Memory B cell (primary cell): Measurements from ENCODE around the gene IFI35.
A peak's percentile ranks its signal among the peaks of the same experiment; 100 is the strongest.
"Not testable (repeated sequence)": the region's sequence is repeated elsewhere in the genome, so short reads cannot be mapped to it uniquely, and the experiment has no call there.

Experiments
- ATAC-seq: fragments of 150-1000 bp; cut with Tn5 transposase; 2 replicates; pipeline ENCODE4 v1.10.0; 2021; ENCODE audit warnings: low read depth, mild to moderate bottlenecking, moderate library complexity
- DNase-seq, 2 donors: peaks; one replicate each; pipeline ENCODE4 v3.0.0; 2022; ENCODE audit warnings: low spot score in 2 of 2
- H3K27ac Mint-ChIP-seq: one replicate; pipeline ENCODE4 v1.8.0; 2022; ENCODE audit warnings: mild to moderate bottlenecking, moderate library complexity, mixed read lengths
- H3K27me3 Mint-ChIP-seq: one replicate; pipeline ENCODE4 v1.8.0; 2022; ENCODE audit warnings: mixed read lengths
- H3K36me3 Mint-ChIP-seq: one replicate; pipeline ENCODE4 v1.8.0; 2022; ENCODE audit warnings: mild to moderate bottlenecking, mixed read lengths
- H3K4me1 Mint-ChIP-seq: one replicate; pipeline ENCODE4 v1.8.0; 2022; ENCODE audit warnings: mixed read lengths
- H3K4me3 Mint-ChIP-seq: one replicate; pipeline ENCODE4 v1.8.0; 2022; ENCODE audit warnings: mild to moderate bottlenecking, moderate library complexity, mixed read lengths
- H3K9me3 Mint-ChIP-seq: one replicate; pipeline ENCODE4 v1.8.0; 2022; ENCODE audit warnings: mixed read lengths

IFI35 gene

DNA sequence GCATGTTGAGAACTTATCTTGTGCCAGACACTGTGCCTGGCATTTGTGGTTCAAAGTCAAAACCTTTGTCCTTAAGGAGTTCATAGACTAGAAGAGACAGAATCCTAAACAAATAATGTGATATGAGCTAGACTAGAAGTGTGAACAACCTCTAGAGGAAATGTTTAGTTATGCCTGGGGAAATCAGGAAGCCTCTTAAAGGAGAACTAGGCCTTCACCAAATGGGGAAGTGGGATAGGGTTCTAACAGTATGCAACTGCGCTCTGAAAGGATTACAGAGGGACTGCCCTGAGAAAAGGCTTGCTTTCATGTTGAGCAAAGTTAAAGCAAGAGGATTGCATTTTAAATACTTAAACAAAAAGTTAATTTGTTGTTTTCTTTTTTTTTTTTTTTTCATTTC, 21.4 kb upstream of the IFI35 start:
- Mint-ChIP-seq H3K27ac (peak overlapping the region; percentile 83), H3K9me3 (no peaks in the 10 kb centered on the region), H3K4me3 (peak overlapping the region; percentile 81), H3K36me3 (peaks cover 16% of the 10 kb centered on the region), H3K4me1 (peaks cover 31% of the 10 kb centered on the region), H3K27me3 (no peaks in the 10 kb centered on the region)
- DNase-seq, result peak in 1 of 2 donors; percentile 53
- peak; percentile 70 for ATAC-seq

DNA sequence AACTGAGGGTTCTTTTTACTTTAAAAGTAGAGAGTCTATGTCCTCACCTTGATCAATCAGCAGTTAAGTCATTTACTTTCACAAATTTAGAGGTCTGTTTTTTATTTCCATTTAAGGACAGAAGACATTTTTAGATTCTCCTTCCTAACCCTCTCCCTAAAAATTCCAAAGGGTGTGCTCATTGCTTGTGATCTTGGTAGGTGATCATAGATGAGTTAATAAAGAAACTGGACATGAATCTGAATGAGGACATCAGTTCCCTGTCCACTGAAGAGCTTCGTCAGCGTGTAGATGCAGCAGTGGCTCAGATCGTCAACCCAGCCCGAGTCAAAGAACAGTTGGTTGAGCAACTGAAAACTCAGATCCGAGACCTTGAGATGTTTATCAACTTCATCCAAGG, 17.4 kb upstream of the IFI35 start:
- Mint-ChIP-seq H3K9me3 (no peaks in the 10 kb centered on the region), H3K27ac (no peak overlapping the region), H3K27me3 (no peaks in the 10 kb centered on the region), H3K4me3 (no peak overlapping the region), H3K36me3 (peaks cover 23% of the 10 kb centered on the region), H3K4me1 (peaks cover 20% of the 10 kb centered on the region)
- ATAC-seq, result no peak
- DNase-seq, result no peak

DNA sequence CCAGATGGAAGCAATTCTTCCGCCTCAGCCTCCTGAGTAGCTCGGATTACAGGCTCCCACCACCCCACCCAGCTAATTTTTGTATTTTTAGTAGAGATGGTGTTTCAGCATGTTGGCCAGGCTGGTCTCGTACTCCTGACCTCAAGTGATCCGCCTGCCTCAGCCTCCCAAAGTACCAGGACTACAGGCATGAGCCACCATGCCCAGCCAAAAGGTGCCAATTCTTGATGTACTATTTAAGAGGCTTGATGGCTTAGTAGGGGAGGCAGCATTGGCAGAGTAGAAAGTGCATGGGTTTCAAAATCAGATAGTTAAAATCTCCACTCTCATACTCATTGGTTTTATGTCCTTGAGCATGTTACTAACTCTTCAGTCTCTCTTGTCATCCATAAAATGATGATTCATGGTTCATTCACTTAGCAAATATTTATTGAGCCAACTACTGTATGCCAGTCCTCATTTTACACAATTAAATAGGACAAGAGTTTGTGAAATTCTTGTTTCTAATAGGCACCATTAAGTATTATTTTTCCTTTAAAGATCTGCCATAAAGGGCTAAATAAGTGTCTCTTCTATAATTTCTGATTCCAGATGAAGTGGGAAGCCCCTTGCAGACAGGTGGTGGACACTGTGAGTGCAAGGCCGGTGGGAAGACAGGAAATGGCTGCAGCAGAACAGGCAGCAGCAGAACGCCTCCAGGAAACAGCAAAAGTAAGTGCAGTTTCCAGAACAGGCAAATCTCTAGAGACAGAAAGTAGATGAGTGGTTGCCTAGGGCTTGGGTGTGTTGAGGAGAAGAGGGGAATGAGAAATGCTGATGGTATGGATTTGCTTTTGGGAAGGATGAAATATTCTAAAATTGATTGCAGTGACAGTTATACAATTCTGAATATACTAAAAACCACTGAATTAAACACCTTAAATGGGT, 16.6 kb upstream of the IFI35 start:
- Mint-ChIP-seq H3K4me3 (no peak overlapping the region), H3K9me3 (no peaks in the 10 kb centered on the region), H3K36me3 (peaks cover 21% of the 10 kb centered on the region), H3K4me1 (peaks cover 17% of the 10 kb centered on the region), H3K27me3 (no peaks in the 10 kb centered on the region), H3K27ac (peak overlapping the region; percentile 43)
- ATAC-seq, result no peak
- no peak for DNase-seq

DNA sequence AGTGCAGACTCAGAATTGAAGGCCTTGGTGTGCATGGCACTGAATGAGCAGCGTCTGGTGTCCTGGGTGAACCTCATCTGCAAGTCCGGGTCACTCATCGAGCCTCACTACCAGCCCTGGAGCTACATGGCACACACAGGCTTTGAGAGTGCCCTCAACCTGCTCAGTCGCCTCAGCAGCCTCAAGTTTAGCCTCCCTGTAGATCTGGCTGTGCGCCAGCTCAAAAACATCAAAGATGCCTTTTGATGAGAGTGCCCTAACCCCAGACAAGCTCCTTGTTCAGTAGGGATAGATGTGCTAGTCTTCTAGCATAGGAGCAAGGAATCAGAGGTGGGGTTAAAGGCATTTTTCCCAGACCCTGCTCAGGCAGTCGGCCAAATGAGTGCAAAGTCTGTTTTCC, 15.1 kb upstream of the IFI35 start:
- Mint-ChIP-seq H3K4me3 (no peak overlapping the region), H3K27ac (no peak overlapping the region), H3K36me3 (peaks cover 21% of the 10 kb centered on the region), H3K9me3 (no peaks in the 10 kb centered on the region), H3K27me3 (no peaks in the 10 kb centered on the region), H3K4me1 (peaks cover 12% of the 10 kb centered on the region)
- ATAC-seq (no peak), DNase-seq (no peak)

DNA sequence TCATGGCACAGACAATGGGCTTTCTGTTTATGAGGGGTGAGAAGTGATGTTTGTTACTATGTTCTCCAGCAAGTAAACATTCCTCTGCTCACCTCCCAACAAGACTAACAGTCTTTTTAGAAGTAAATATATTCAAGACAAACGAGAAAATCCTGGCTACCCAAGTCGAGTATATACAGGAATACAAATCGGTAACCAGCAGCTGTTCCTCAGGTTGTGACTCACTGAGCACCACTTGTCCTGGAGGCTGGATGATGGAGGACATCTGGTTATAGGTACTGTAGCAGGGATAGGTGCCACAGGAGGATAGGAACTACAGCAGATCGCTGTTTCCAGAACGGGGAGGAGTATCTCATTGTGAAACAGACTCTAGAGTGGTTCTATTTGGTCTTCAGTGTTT, 13.7 kb upstream of the IFI35 start:
- Mint-ChIP-seq H3K4me3 (no peak overlapping the region), H3K4me1 (peaks cover 13% of the 10 kb centered on the region), H3K27ac (peak overlapping the region; percentile 4), H3K27me3 (no peaks in the 10 kb centered on the region), H3K36me3 (peaks cover 21% of the 10 kb centered on the region), H3K9me3 (no peaks in the 10 kb centered on the region)
- no peak for ATAC-seq
- DNase-seq, result no peak

DNA sequence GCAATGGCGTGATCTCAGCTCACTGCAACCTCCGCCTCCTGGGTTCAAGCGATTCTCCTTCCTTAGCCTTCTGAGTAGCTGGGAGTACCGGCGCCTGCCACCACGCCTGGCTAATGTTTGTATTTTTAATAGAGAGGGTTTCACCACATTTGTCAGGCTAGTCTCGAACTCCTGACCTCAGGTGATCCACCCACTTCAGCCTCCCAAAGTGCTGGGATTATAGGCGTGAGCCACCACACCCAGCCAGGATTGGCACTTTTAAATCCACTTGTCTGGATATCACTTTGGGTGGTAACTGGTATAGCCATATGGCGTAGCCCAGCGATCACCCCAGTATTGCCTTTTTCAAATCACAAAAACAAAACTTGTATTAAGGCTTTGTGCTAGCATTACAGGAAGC, 12.7 kb upstream of the IFI35 start:
- Mint-ChIP-seq H3K36me3 (peaks cover 18% of the 10 kb centered on the region), H3K4me1 (peaks cover 18% of the 10 kb centered on the region)
- not testable (repeated sequence) for H3K27ac Mint-ChIP-seq, DNase-seq, H3K9me3 Mint-ChIP-seq, H3K27me3 Mint-ChIP-seq, H3K4me3 Mint-ChIP-seq, ATAC-seq

DNA sequence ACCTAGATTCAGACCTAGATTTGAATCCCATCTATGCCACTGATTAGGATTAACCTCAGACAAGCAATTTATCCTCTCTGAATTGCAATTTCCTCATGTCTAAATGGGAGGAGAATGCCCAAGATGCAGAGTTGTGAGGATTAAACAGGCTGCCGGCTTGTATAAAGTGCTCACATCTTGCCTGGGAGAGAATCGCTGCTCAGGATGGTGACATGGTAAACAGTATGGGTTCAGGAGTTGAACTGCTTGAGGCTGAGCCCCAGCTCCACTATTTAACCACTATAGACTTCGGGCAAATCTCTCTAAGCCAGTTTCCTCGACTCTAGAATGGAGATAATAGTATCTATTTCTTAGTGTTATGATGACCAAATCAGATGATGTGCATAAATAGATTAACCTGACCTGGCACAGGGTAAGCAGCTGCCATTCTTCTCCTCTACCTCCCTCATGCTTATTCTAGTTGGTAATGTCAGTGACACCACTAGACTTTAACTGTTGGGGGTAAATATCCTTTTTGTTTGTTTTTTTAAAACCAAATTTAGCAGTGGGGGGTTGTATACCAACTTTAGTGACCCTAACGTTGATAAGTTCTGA, 9.1 kb upstream of the IFI35 start:
- peaks cover 21% of the 10 kb centered on the region for H3K4me1 Mint-ChIP-seq
- H3K36me3 Mint-ChIP-seq, result peaks cover 14% of the 10 kb centered on the region
- H3K27ac Mint-ChIP-seq, result peak overlapping the region; percentile 98
- H3K9me3 Mint-ChIP-seq, result no peaks in the 10 kb centered on the region
- no peak for ATAC-seq
- H3K27me3 Mint-ChIP-seq, result no peaks in the 10 kb centered on the region
- peak overlapping the region; percentile 95 for H3K4me3 Mint-ChIP-seq
- DNase-seq, result no peak

DNA sequence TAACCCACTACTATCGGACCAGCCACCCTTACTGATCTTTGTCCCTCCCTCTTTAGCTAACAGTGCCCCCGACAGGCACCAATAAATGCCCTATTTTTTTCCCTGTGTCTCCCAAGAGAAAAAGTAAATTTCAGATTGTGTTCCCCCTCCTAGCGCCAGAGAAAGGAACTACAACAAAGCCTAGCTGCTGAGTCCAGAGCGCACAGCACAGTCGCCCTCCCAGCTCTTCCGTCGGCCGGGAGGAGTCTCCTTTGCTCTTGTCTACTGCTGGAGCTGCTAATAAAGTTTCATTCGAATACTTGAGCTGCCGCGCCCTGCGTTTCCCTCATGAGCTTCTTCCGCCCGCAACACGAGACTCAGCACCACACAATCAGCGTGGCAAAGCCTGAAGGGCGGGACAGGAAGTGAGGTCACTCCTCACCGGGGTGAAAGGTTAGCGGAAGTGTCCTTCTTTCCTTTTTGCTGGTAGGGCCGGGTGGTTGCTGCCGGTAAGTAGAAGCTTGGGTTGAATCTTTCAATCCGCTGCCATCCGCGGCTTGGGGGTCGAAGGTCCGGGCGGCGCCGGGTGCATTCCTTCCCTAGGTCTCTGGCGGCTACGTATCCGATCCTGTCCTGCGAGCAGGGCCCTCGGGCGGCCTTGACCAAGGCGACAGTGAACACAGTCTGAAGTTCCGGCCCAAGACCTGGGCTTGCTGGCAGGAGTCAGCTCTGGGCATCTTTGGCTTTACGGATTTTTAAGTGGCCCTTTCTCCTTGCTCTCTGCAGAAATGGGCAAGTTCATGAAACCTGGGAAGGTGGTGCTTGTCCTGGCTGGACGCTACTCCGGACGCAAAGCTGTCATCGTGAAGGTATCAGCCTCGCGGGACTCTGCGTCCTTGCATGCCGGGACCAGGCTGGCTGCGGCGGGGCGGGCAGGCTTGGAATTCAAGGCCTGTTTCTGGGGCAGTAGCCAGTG, 8.3 kb upstream of the IFI35 start, which contains the start of gene RPL27:
Gene RPL27, plus strand, starts transcription at position 436 of the 955 bp plus-strand sequence. Its CDS starts 332 bp downstream, at position 768.
- ATAC-seq (peak; percentile 93), DNase-seq (peak; percentile 94 to 95)
- H3K4me1 Mint-ChIP-seq, result peaks cover 21% of the 10 kb centered on the region
- H3K27ac Mint-ChIP-seq, result peak within 1 kb of the TSS; percentile 98
- H3K36me3 Mint-ChIP-seq, result peaks cover 13% of the 10 kb centered on the region
- no peaks in the 10 kb centered on the region for H3K27me3 Mint-ChIP-seq
- H3K4me3 Mint-ChIP-seq, result peak within 1 kb of the TSS; percentile 95
- H3K9me3 Mint-ChIP-seq, result no peaks in the 10 kb centered on the region

DNA sequence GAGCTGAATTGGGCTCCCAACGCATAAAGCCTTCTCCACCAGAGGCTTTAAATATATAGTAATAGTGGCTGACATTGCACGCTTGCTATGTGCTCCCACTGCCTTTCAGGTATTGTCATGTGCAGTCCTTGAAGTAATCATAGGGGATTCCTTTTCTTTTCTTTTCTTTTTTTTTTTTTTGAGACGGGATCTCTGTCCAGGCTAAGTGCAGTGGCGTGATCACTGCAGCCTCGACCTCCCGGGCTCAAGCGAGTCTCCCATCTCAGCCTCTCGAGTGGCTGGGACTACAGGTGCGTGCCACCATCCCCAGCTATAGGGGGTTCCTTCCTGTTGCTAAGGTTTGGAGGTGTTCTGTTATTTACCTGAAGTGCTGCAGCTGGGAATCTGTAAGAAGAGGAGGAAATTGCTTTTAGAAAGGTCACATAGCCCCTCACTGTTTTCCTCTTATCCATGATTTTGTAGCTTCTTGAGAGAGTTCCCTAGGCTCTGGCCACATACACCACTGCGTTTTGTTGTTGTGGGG, 7.5 kb upstream of the IFI35 start:
- peak overlapping the region; percentile 95 for H3K4me3 Mint-ChIP-seq
- peaks cover 21% of the 10 kb centered on the region for H3K4me1 Mint-ChIP-seq
- no peaks in the 10 kb centered on the region for H3K9me3 Mint-ChIP-seq
- H3K36me3 Mint-ChIP-seq, result peaks cover 14% of the 10 kb centered on the region
- ATAC-seq (no peak), DNase-seq (no peak)
- no peaks in the 10 kb centered on the region for H3K27me3 Mint-ChIP-seq
- peak overlapping the region; percentile 98 for H3K27ac Mint-ChIP-seq

DNA sequence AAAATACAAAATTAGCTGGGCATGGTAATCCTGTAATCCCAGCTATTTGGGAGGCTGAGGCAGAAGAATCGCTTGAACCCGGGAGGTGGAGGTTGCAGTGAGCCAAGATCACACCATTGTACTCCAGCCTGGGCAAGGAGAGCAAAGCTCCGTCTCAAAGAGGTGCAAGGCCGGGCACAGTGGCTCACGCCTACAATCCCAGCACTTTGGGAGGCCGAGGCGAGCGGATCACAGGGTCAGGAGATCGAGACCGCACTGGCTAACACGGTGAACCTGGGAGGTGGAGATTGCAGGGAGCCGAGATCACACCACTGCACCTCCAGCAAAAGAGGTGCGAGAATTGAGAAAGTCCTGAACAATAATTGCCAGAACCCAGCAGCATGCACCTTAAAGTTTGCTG, 5.7 kb upstream of the IFI35 start:
- Mint-ChIP-seq H3K4me1 (peaks cover 16% of the 10 kb centered on the region), H3K36me3 (peaks cover 14% of the 10 kb centered on the region), H3K27ac (peak overlapping the region; percentile 50)
- not testable (repeated sequence) for H3K4me3 Mint-ChIP-seq, ATAC-seq, H3K9me3 Mint-ChIP-seq, DNase-seq, H3K27me3 Mint-ChIP-seq

DNA sequence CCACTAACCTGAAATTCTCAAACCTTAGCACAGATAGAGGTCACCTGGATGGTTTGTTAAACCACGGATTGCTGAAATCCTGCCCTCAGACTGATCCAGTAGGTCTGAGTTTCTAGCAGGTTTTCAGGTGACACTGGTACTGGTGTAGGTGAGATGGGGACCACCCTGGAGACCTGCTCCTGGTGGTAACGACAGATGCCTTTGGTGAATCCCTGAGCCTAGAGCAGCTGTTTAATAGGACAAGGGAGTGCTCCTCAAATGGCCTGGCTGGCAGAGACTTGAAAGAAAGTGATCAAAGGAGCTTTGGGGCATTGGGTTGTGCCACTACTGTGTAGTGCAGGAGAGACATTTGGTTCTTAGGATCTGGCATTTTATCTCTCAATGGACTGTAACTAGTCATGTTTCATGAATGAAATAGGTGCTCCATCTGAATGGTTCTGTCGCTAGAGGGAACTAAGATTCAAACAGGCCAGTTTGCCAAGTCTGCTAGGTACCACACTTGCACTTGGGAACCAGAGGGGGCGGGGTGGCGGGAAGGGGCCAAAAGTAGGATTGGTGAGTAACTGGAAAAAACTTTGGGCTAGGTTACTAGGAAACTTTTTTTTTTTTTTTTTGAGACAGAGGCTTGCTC, 2.9 kb upstream of the IFI35 start:
- no peak overlapping the region for H3K27ac Mint-ChIP-seq
- no peaks in the 10 kb centered on the region for H3K9me3 Mint-ChIP-seq
- peaks cover 13% of the 10 kb centered on the region for H3K4me1 Mint-ChIP-seq
- H3K36me3 Mint-ChIP-seq, result peaks cover 14% of the 10 kb centered on the region
- H3K4me3 Mint-ChIP-seq, result no peak overlapping the region
- ATAC-seq (no peak), DNase-seq (no peak)
- no peaks in the 10 kb centered on the region for H3K27me3 Mint-ChIP-seq

DNA sequence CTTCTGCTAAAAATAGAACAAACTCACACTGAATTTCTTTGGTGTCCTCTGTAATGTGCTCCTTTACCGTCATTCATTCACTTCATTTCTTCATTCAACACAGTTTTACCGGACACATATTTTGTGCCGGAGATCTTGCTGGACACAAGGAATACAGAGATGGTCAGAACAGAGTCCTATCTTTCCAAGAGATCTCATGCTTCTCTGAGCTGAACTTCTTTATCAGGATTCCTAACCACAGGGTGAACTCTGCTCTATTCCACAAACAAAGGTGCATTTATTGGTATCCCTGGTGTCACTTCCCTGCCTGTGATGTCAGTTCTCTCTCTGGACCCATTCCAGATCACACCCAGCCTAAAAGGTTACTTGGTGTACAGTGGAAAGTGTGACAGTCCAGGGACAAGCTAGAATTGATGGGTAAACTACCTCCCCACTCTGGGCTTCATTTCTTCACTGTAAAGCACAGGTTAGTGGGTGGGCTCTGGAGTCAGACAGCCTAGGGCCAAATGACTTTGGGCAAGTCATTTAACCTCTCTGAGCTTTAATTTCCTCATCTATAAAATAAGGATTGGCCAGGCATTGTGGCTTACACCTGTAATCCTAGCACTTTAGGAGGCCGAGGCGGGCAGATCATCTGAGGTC, 4.2 kb downstream of the IFI35 start:
- DNase-seq (no peak), ATAC-seq (no peak)
- H3K36me3 Mint-ChIP-seq, result peaks cover 14% of the 10 kb centered on the region
- H3K27ac Mint-ChIP-seq, result peak overlapping the region; percentile 31
- H3K4me1 Mint-ChIP-seq, result peaks cover 7% of the 10 kb centered on the region
- no peaks in the 10 kb centered on the region for H3K27me3 Mint-ChIP-seq
- H3K4me3 Mint-ChIP-seq, result no peak overlapping the region
- no peaks in the 10 kb centered on the region for H3K9me3 Mint-ChIP-seq
